T-helper 17 cell (primary cell): ENCODE data around the gene ANKRD2. TPM values are rescaled to one million over a fixed set of nuclear protein-coding genes. Genes with fewer than 3 reads are reported as not detected.
"Not testable (repeated sequence)": the region's sequence is repeated elsewhere in the genome, so short reads cannot be mapped to it uniquely, and the experiment has no call there.

ENCODE experiments used
- ATAC-seq: fragments of 150-1000 bp; cut with Tn5 transposase; 2 replicates; pipeline ENCODE4 v1.10.0; 2021; ENCODE audit warnings: mild to moderate bottlenecking, moderate library complexity
- DNase-seq, 3 donors: peaks; one replicate each; pipeline versions ENCODE4 v3.0.0 to v3.0.0-alpha.2; 2020 to 2021
- H3K9me3 ChIP-seq: one replicate; pipeline ENCODE4 v1.7.0; 2013; ENCODE audit warnings: low read length, mild to moderate bottlenecking; ENCODE audit not compliant: control insufficient read depth, poor library complexity, severe bottlenecking
- H3K27ac Mint-ChIP-seq: one replicate; pipeline ENCODE4 v1.8.0; 2022; ENCODE audit warnings: mild to moderate bottlenecking, moderate library complexity, mixed read lengths
- H3K27me3 Mint-ChIP-seq: one replicate; pipeline ENCODE4 v1.8.0; 2022; ENCODE audit warnings: mixed read lengths
- H3K36me3 Mint-ChIP-seq: one replicate; pipeline ENCODE4 v1.8.0; 2022; ENCODE audit warnings: low read depth, mixed read lengths
- H3K4me1 Mint-ChIP-seq: one replicate; pipeline ENCODE4 v1.8.0; 2022; ENCODE audit warnings: mild to moderate bottlenecking, mixed read lengths
- H3K4me3 Mint-ChIP-seq: one replicate; pipeline ENCODE4 v1.8.0; 2022; ENCODE audit warnings: mild to moderate bottlenecking, moderate library complexity, mixed read lengths
- total RNA-seq, 4 donors: library from RNA in 2 of 4; stranded (reverse) in 2 of 4; gene quantifications; one replicate each; pipeline ENCODE4 v1.2.3 and lab custom pipeline; 2022 to 2026

Gene ANKRD2
- total RNA-seq, 2 donors from 2014 or later, result not detected

DNA sequence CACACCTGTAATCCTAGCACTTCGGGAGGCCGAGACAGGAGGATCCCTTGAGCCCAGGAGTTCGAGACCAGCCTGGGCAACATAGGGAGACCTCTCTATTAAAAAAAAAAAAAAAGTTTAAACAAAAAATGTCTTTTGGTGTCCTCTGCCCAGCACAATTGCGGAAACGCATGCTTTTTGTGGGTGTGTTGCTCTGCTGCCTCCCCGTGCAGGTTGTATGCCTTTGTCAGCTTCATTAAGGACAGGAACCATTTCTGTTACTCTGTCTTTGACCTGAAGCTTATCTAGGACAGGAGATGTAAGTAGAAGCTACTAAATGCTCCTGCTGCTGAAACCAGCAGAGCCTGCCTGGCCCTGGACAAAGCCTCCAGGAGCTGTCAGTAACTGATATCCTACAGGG is 21.3 kb upstream of the ANKRD2 start:
- H3K27me3 Mint-ChIP-seq, result peaks cover 4% of the 10 kb centered on the region
- no peak overlapping the region for H3K4me3 Mint-ChIP-seq
- no peak for ATAC-seq
- no peak overlapping the region for H3K27ac Mint-ChIP-seq
- H3K4me1 Mint-ChIP-seq, result peaks cover 9% of the 10 kb centered on the region
- no peaks in the 10 kb centered on the region for H3K36me3 Mint-ChIP-seq
- DNase-seq, result no peak
- H3K9me3 ChIP-seq, result no peaks in the 10 kb centered on the region

DNA sequence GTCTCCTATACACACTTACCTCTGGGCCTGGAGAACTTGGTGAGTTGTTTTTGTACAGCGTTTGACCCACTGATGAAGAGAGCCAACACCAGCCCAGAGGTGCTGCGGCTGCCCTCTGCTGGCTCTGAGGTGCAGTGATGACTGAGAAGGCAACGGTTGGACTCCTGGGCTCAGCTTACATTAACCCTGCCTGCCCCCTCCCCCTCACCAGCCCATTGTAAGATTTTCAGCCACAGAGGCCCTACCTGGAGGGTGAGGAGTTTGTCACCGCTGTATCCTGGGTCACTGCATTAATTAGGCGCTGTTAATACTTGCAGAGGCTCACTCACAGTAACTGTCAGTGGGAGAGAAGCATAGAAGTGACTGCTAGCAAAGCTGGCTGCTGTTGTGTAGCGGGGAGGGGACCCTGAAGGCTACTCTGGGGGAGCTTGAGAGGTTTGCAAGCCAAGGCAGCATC is 19.0 kb upstream of the ANKRD2 start:
- ATAC-seq, result peak; percentile 53
- Mint-ChIP-seq H3K36me3 (no peaks in the 10 kb centered on the region), H3K4me3 (no peak overlapping the region), H3K27ac (no peak overlapping the region), H3K27me3 (no peaks in the 10 kb centered on the region), H3K4me1 (peaks cover 9% of the 10 kb centered on the region)
- H3K9me3 ChIP-seq, result no peaks in the 10 kb centered on the region
- no peak for DNase-seq

DNA sequence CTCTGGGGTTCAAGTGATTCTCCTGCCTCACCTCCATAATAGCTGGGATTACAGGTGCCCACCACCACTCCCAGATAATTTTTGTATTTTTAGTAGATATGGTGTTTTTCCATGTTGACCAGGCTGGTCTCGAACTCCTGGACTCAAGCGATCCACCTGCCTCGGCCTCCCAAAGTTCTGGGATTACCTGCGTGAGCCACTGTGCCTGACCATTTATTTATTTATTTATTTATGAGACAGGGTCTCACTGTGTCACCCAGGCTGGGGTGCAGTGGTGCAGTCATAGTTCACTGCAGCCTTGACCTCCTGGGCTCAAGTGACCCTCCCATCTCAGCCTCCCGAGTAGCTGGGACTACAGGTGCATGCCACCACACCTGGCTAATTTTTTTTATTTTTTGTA is 18.2 kb upstream of the ANKRD2 start:
- H3K27me3 Mint-ChIP-seq, H3K4me1 Mint-ChIP-seq, ATAC-seq, H3K27ac Mint-ChIP-seq, H3K9me3 ChIP-seq, H3K36me3 Mint-ChIP-seq, H3K4me3 Mint-ChIP-seq, DNase-seq: not testable (repeated sequence)

DNA sequence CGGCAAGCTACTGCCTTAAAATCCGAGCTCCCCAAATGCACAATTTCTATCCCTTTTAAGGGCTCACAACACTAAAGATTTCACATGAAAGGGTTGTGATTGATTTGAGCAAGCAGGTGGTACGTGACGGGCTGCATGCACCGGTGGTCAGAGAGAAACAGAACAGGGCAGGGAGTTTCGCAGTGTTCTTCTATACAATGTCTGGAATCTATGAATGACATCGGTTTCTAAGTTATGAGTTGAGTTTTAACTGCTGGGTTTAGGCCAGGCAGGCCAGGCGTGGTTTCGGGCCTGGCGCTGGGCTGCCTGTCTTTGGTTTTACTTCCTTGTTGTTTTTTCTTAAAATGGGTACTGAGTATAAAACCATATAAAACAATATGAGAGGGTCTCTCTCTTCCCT is 17.0 kb upstream of the ANKRD2 start:
- H3K4me1 Mint-ChIP-seq, H3K36me3 Mint-ChIP-seq, H3K9me3 ChIP-seq, DNase-seq, H3K27me3 Mint-ChIP-seq, H3K4me3 Mint-ChIP-seq, ATAC-seq, H3K27ac Mint-ChIP-seq: not testable (repeated sequence)

DNA sequence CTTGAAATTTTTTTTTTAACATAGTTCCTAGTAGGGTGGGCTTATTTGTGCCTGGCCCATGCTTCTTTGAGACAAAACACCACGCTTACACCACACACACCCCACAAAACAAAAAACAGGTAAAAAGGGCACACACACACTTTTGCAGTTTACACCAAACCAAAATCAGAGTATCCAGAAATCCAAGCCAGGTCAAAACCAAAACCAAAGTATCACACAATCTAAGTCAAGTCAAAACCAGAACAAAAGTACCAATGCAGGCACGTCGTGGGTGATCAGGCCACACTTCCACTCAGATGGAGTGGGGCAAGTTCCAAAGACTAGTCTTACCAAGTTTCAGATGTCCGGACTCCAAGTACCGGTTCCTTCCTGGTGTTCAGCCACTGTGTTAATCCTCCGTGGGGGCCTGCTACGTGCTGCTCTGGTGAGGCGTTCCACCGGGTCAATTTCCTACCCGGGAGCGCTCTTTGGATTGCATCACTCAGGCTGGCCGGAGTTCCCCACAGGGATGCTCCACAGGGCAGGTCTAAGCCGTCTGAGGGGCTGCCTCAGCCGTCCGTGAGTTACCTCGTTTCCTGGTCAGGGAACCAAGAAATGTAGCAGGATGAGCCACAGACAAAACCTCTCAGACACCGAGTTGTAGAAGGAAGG is 11.7 kb upstream of the ANKRD2 start:
- H3K27ac Mint-ChIP-seq, H3K27me3 Mint-ChIP-seq, H3K4me1 Mint-ChIP-seq, ATAC-seq, H3K36me3 Mint-ChIP-seq, H3K9me3 ChIP-seq, H3K4me3 Mint-ChIP-seq, DNase-seq: not testable (repeated sequence)

DNA sequence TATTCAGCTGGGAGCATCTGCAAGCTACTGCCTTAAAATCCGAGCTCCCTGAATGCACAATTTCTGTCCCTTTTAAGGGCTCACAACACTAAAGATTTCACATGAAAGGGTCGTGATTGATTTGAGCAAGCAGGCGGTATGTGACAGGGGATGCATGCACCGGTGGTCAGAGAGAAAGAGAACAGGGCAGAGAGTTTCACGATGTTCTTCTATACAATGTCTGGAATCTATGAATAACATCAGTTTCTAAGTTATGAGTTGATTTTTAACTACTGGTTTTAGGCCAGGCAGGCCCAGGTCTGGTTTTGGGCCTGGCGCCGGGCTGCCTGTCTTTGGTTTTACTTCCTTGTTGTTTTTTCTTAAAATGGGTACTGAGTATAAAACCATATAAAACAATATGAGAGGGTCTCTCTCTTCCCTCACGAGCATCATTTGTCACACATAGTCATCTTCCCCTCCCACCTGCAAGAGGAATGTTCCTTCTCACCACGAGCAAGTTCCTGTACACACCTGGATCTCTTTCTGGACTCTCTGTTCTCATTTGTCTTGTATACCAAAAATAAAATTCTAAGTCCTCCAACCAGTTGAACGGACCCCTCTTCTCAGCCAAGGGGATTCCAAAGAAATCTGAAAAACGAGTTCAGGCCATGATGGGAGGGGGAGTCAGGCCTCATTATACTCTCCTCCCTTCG is 11.0 kb upstream of the ANKRD2 start:
- not testable (repeated sequence) for H3K36me3 Mint-ChIP-seq, H3K4me1 Mint-ChIP-seq, H3K27me3 Mint-ChIP-seq, H3K9me3 ChIP-seq, DNase-seq, ATAC-seq, H3K4me3 Mint-ChIP-seq, H3K27ac Mint-ChIP-seq

DNA sequence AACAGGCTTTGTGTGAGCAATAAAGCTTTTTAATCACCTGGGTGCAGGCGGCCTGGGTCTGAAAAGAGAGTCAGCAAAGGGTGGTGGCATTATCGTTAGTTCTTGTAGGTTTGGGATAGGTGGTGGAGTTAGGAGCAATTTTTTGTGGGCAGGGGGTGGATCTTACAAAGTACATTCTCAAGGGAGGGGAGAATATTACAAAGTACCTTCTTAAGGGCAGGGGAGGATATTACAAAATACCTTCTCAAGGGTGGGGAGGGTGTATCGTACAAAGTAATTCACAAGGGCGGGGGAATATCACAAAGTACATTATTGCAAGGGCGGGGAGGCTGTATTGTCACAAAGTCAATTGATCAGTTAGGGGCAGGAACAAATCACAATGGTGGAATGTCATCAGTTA is 10.2 kb upstream of the ANKRD2 start:
- H3K27me3 Mint-ChIP-seq, H3K4me3 Mint-ChIP-seq, H3K4me1 Mint-ChIP-seq, H3K9me3 ChIP-seq, H3K36me3 Mint-ChIP-seq, ATAC-seq, DNase-seq, H3K27ac Mint-ChIP-seq: not testable (repeated sequence)

DNA sequence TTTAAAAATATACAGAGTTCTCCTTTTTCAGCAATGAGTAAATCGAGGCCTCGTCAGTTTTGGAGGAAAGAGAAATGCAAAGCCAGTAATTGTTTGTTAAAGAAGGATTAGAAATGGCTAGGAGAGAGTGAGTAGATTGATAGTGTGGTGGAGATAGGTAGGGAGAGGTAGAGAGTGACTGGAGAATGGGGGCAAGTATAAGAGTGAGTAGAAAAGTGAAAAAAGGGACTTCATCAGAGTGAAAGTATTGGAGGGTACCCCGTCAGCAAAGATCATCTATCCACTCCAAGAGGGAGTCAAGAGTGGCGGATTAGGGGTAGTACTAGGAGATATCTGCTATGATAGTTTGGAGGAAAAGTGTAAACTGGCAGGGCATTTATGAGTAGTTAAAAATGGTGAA is 9.2 kb upstream of the ANKRD2 start:
- Mint-ChIP-seq H3K27me3 (no peaks in the 10 kb centered on the region), H3K27ac (no peak overlapping the region), H3K36me3 (no peaks in the 10 kb centered on the region), H3K4me3 (no peak overlapping the region), H3K4me1 (no peaks in the 10 kb centered on the region)
- no peaks in the 10 kb centered on the region for H3K9me3 ChIP-seq
- DNase-seq, result no peak
- no peak for ATAC-seq

DNA sequence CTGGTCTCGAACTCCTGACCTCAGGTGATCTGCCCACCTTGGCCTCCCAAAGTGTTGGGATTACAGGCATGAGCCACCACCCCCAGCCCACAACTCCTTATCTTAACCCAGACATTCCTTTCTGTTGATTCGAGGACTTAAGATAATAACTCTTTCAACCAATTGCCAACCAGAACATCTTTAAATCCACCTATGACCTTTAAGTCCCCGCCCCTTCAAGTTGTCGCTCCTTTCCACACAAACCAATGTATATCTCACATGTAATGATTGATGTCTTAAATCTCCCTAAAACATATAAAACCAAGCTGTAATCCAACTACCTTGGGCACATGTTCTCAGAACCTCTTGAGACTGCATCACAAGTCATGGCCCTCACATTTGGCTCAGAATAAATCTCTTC is 7.8 kb upstream of the ANKRD2 start:
- H3K27ac Mint-ChIP-seq, result no peak overlapping the region
- H3K27me3 Mint-ChIP-seq, result no peaks in the 10 kb centered on the region
- H3K4me1 Mint-ChIP-seq, result no peaks in the 10 kb centered on the region
- no peaks in the 10 kb centered on the region for H3K9me3 ChIP-seq
- DNase-seq, result no peak
- ATAC-seq, result no peak
- no peak overlapping the region for H3K4me3 Mint-ChIP-seq
- H3K36me3 Mint-ChIP-seq, result no peaks in the 10 kb centered on the region

DNA sequence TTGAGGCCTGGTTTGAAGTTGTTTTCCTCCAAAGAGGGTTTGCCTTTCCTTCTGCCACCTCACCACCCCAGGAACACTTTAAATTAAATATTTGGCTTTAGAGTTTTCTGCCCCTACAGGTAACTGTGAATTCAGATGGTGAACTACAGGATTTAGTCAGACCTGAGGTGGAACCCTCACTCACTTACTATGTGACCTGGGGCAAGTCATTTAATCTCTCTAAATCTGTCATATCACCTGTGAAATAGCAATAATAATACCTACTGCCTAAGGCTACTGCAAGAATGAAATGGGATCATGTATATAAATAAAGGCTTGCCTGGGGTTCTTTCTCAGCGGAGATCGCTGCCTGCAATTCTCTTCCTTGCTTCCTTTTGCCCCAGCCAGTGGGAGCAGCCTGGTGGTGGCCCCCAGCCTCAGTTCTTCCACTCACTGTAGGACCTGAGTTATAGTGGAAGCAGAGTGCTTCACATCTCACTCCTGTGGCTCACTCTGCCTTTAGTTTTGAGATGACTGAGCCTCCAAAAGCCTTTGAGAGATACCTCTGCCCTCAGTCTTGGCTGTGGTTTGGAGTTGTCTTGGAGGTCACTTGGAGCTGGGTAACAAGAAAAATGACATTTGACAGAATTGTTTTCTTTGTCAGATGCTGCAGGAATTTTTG is 6.1 kb upstream of the ANKRD2 start:
- Mint-ChIP-seq H3K27me3 (no peaks in the 10 kb centered on the region), H3K36me3 (no peaks in the 10 kb centered on the region), H3K4me3 (no peak overlapping the region), H3K4me1 (no peaks in the 10 kb centered on the region), H3K27ac (no peak overlapping the region)
- no peak for DNase-seq
- ATAC-seq, result no peak
- no peaks in the 10 kb centered on the region for H3K9me3 ChIP-seq

DNA sequence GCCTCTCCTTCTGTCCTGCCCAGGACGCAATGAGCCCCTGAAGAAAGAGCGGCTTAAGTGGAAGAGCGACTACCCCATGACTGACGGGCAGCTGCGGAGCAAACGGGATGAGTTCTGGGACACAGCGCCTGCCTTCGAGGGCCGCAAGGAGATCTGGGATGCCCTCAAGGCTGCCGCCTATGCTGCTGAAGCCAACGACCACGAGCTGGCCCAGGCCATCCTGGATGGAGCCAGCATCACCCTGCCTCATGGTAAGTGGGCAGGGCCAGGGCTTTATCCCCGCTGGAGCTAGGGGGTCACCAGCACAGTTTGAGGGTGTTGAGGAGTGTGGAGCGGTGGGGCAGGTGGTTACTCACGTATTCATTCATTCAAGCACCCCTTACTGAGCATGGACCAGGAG is 4.7 kb upstream of the ANKRD2 start:
- H3K36me3 Mint-ChIP-seq, result no peaks in the 10 kb centered on the region
- ATAC-seq (no peak), DNase-seq (no peak)
- H3K9me3 ChIP-seq, result no peaks in the 10 kb centered on the region
- no peak overlapping the region for H3K27ac Mint-ChIP-seq
- H3K4me1 Mint-ChIP-seq, result no peaks in the 10 kb centered on the region
- no peaks in the 10 kb centered on the region for H3K27me3 Mint-ChIP-seq
- H3K4me3 Mint-ChIP-seq, result no peak overlapping the region

DNA sequence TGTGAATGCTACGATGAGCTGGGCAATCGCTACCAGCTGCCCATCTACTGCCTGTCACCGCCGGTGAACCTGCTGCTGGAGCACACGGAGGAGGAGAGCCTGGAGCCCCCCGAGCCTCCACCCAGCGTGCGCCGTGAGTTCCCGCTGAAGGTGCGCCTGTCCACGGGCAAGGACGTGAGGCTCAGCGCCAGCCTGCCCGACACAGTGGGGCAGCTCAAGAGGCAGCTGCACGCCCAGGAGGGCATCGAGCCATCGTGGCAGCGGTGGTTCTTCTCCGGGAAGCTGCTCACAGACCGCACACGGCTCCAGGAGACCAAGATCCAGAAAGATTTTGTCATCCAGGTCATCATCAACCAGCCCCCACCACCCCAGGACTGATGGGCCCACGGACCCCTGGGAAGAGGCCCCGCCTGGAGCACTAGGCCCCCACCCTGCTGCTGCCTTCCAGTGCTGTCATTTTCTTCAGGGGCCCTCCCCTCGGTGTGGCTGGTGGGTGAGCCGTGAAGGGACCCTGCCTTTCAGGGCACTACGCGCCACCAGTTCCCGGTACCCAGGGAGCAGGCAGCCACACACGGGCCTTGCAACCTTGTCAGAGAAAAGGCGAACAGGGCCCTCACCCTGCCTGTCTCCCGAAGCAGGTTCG is 2.3 kb upstream of the ANKRD2 start:
- H3K4me3 Mint-ChIP-seq, result no peak overlapping the region
- no peak for ATAC-seq

DNA sequence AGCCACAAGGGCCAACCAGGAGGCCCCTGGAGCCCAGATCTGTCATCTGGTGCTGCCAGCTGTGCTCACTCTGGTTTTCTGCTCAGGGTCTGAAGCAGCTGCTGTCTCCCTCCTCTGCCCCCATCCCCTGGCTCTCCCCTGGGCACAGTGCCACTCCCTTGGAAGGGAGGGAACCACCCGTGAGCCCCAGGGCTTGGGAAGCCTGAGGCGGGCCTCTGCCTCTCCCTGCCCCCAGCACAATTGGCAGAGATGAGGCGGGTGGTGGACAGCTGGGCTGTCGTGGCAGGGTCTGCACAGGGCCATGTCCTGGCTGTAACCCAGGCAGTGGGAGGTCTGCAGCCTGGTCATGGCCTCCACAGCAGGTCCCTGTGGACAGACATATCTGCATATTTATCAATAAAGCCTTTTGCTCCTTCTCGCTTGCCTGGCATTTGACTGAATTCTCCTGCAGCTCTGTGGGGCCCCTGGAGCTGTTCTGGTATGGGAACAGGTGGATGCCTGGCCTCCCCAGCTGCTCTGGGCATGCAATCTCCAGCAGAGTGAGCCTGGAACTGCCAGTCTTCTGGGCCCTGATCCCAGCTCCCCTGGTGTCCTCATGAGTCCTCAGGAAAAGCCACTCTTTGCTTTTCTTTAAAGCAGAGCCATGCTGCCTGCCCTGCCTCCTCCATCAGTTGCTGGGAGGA is 1.6 kb upstream of the ANKRD2 start:
- H3K9me3 ChIP-seq, result no peaks in the 10 kb centered on the region
- DNase-seq (no peak), ATAC-seq (no peak)
- no peaks in the 10 kb centered on the region for H3K27me3 Mint-ChIP-seq
- no peaks in the 10 kb centered on the region for H3K4me1 Mint-ChIP-seq
- peak overlapping the region; percentile 39 for H3K27ac Mint-ChIP-seq
- H3K36me3 Mint-ChIP-seq, result no peaks in the 10 kb centered on the region
- H3K4me3 Mint-ChIP-seq, result no peak overlapping the region

More for the DNA sequence above, 2.3 kb upstream of the ANKRD2 start:
- H3K27ac Mint-ChIP-seq, result no peak overlapping the region
- H3K9me3 ChIP-seq, result no peaks in the 10 kb centered on the region
- H3K27me3 Mint-ChIP-seq, result no peaks in the 10 kb centered on the region
- no peaks in the 10 kb centered on the region for H3K4me1 Mint-ChIP-seq
- no peak for DNase-seq
- H3K36me3 Mint-ChIP-seq, result no peaks in the 10 kb centered on the region
